ENCODE data around the gene SNAP23. TPM values are rescaled to one million over a fixed set of nuclear protein-coding genes. Genes with fewer than 3 reads are reported as not detected.

The SNAP23 gene
- total RNA-seq, result 110 and 164 TPM in 2 replicates

GRCh38 chr15:42495361-42496212, at the start of gene SNAP23:
SNAP23 (plus strand) TSS chr15:42495634; CDS start chr15:42511847, 16,213 bp downstream.

GRCh38 chr15:42490671-42491538, 4.5 kb upstream of the SNAP23 start, which contains the start of gene ZNF106:
ZNF106 (minus strand) TSS chr15:42491141; CDS start chr15:42472289, 18,852 bp downstream.

GRCh38 chr15:42548249-42549031, 53.0 kb downstream of the SNAP23 start, which contains the start of the genes HAUS2 and LRRC57:
HAUS2 (plus strand) TSS chr15:42548838; CDS start chr15:42548873, 35 bp downstream.
LRRC57 (minus strand) TSS chr15:42548793; CDS start chr15:42548434, 359 bp downstream.

GRCh38 chr15:42575188-42576039, 80.0 kb downstream of the SNAP23 start, which contains the start of gene STARD9:
STARD9 (plus strand) TSS chr15:42575606; CDS start chr15:42575716, 110 bp downstream.

Other genes starting within 250 kb of the SNAP23 start
- 13.4 and 19.7 TPM in 2 replicates for gene GANC, start 222.4 kb upstream of the SNAP23 start, total RNA-seq
- 61.2 and 63.1 TPM in 2 replicates for gene TMEM87A, start 222.2 kb upstream of the SNAP23 start, total RNA-seq
- 0.77 and 2.0 TPM in 2 replicates for gene CAPN3, start 136.1 kb upstream of the SNAP23 start, total RNA-seq
- 59.2 and 73.6 TPM in 2 replicates for gene ZNF106, start 4.5 kb upstream of the SNAP23 start, total RNA-seq
- 14.6 and 20.0 TPM in 2 replicates for gene LRRC57, start 53.2 kb downstream of the SNAP23 start, total RNA-seq
- 36.4 and 40.6 TPM in 2 replicates for gene HAUS2, start 53.2 kb downstream of the SNAP23 start, total RNA-seq
- 1.7 and 3.9 TPM in 2 replicates for gene STARD9, start 80.0 kb downstream of the SNAP23 start, total RNA-seq
- gene CDAN1, start 241.5 kb downstream of the SNAP23 start, total RNA-seq, result 7.9 and 10.4 TPM in 2 replicates